ENCODE data around the gene CDK5R2.

Gene CDK5R2

GRCh38 chr2:218964041-218964771 lies 4.7 kb downstream of the CDK5R2 start:
- Mint-ChIP-seq H3K27ac (peak overlapping the region in 1 of 3 experiments; percentile 62), H3K27me3 (ENCODE audit: low read depth) (peaks cover 86% of the 10 kb centered on the region), H3K9me3 (no peaks in the 10 kb centered on the region), H3K36me3 (ENCODE audit: low read depth) (no peaks in the 10 kb centered on the region), H3K4me1 (peaks cover 29% of the 10 kb centered on the region), H3K4me3 (peak overlapping the region; percentile 78 to 82 (median 81))
- TF ChIP-seq CTCF (IDR thresholded peaks at IDR 0.05; ENCODE audit: unreplicated experiment in 3 of 3), result no peak

GRCh38 chr2:218970894-218971293 lies 11.4 kb downstream of the CDK5R2 start:
- TF ChIP-seq CTCF (IDR thresholded peaks at IDR 0.05; ENCODE audit: unreplicated experiment in 3 of 3), result no peak
- H3K9me3 Mint-ChIP-seq, result peaks cover 7% of the 10 kb centered on the region
- H3K4me3 Mint-ChIP-seq, result no peak overlapping the region
- no peaks in the 10 kb centered on the region for H3K36me3 Mint-ChIP-seq (ENCODE audit: low read depth)
- no peak overlapping the region for H3K27ac Mint-ChIP-seq
- peaks cover 84% of the 10 kb centered on the region for H3K27me3 Mint-ChIP-seq (ENCODE audit: low read depth)
- no peaks in the 10 kb centered on the region for H3K4me1 Mint-ChIP-seq

- Mint-ChIP-seq H3K9me3 (peaks cover 2% of the 10 kb centered on the region), H3K27ac (no peak overlapping the region), H3K27me3 (ENCODE audit: low read depth) (peaks cover 90% of the 10 kb centered on the region), H3K36me3 (ENCODE audit: low read depth) (no peaks in the 10 kb centered on the region), H3K4me1 (no peaks in the 10 kb centered on the region), H3K4me3 (no peak overlapping the region)
- TF ChIP-seq CTCF (IDR thresholded peaks at IDR 0.05; ENCODE audit: unreplicated experiment in 3 of 3), result no peak
Observed at GRCh38 chr2:218975060-218975777, 15.8 kb downstream of the CDK5R2 start.

GRCh38 chr2:218979846-218980734 lies 20.6 kb downstream of the CDK5R2 start:
- Mint-ChIP-seq H3K36me3 (ENCODE audit: low read depth) (no peaks in the 10 kb centered on the region), H3K4me1 (peaks cover 13% of the 10 kb centered on the region), H3K9me3 (no peaks in the 10 kb centered on the region), H3K4me3 (peak overlapping the region; percentile 29 to 77 (median 42)), H3K27ac (no peak overlapping the region), H3K27me3 (ENCODE audit: low read depth) (peaks cover 98% of the 10 kb centered on the region)
- peak; percentile 86 to 98 (median 90) for TF ChIP-seq CTCF (IDR thresholded peaks at IDR 0.05; ENCODE audit: unreplicated experiment in 3 of 3)

- Mint-ChIP-seq H3K27ac (no peak overlapping the region), H3K4me1 (peaks cover 13% of the 10 kb centered on the region), H3K27me3 (ENCODE audit: low read depth) (peaks cover 97% of the 10 kb centered on the region), H3K36me3 (ENCODE audit: low read depth) (no peaks in the 10 kb centered on the region), H3K9me3 (no peaks in the 10 kb centered on the region), H3K4me3 (peak overlapping the region; percentile 72 to 77 (median 76))
- no peak for TF ChIP-seq CTCF (IDR thresholded peaks at IDR 0.05; ENCODE audit: unreplicated experiment in 3 of 3)
Observed at GRCh38 chr2:218980735-218981389, 21.4 kb downstream of the CDK5R2 start.

Data from nephron (organoid).